Pancreas (tissue), 10 donors: Measurements from ENCODE around the gene NOS1AP. TPM values are rescaled to one million over a fixed set of nuclear protein-coding genes. Genes with fewer than 3 reads are reported as not detected.
"Not testable (repeated sequence)": the region's sequence is repeated elsewhere in the genome, so short reads cannot be mapped to it uniquely, and the experiment has no call there.

Experiments
- ATAC-seq, 4 donors: fragments of 200-7000 bp; cut with Tn5 transposase; one replicate each; pipeline versions ENCODE4 v1.8.0 to v1.9.1; 2020; ENCODE audit warnings: mild to moderate bottlenecking in 4 of 4, moderate library complexity in 4 of 4
- DNase-seq, 6 donors: peaks; one replicate each; pipeline ENCODE4 v3.0.0-alpha.2; 2020
- FAIRE-seq: peaks from 2 replicates; lab custom pipeline; 2012; peaks lifted over from hg19 to GRCh38; lab: Jason Lieb, UNC
- H3K27ac ChIP-seq, 4 donors: fragments of 200-600 bp; sonication (generic); 1 replicate in 3 of 4; 2 replicates in 1 of 4; pipeline versions ENCODE4 v1.5.0 to v1.8.0; 2020
- H3K27me3 ChIP-seq, 4 donors: fragments of 200-600 bp; one replicate each; pipeline ENCODE4 v1.8.0; 2021
- H3K36me3 ChIP-seq, 3 donors: fragments of 200-600 bp; sonication (generic) in 1 of 3; one replicate each; pipeline versions ENCODE4 v1.5.0 to v1.8.0; 2020 to 2021
- H3K4me1 ChIP-seq, 3 donors: fragments of 200-600 bp; one replicate each; pipeline ENCODE4 v1.8.0; 2021
- H3K4me3 ChIP-seq, 4 donors: fragments of 200-600 bp; sonication (generic) in 2 of 4; one replicate each; pipeline versions ENCODE4 v1.5.0 to v1.8.0; 2020 to 2021
- H3K9me3 ChIP-seq, 4 donors: fragments of 200-600 bp; one replicate each; pipeline ENCODE4 v1.8.0; 2021
- CTCF ChIP-seq, 4 donors: fragments of 200-600 bp; sonication (generic) in 3 of 4; IDR thresholded peaks; one replicate each; pipeline versions ENCODE4 v1.5.0 to v1.8.0; 2021; ENCODE audit warnings: antibody characterized with exemption in 4 of 4
- WGBS, 2 donors: extraction: QIAGEN DNeasy Blood & Tissue Kit; methylation state at CpG; one replicate each; pipeline ENCODE4 v1.1.7; 2013; 5-methylcytosine and 5-hydroxymethylcytosine counted together
- intact Hi-C, 3 donors: fragments of 100-400 bp; cut with DNase I; formaldehyde crosslinking; loops; one replicate each; pipeline versions ENCODE4 v1.11.1 to v1.14.2; 2022
- polyA plus RNA-seq, 2 donors: library from polyadenylated mRNA; stranded (reverse); fragments of 200-250 nt; gene quantifications; one replicate each; pipeline ENCODE4 v1.2.3, GENCODE V29; 2013
- total RNA-seq, 6 donors: library from RNA; stranded (reverse); fragmentation: NEBNext Ultra II Directional in 4 of 6; extraction: Animal tissue kit (Norgen Biotek cat#: 25700) in 4 of 6; gene quantifications; one replicate each; pipeline versions ENCODE4 v1.2.1 to v1.2.4, GENCODE V29; 2021 to 2023
- donor health status: healthy with polysubstance abuse.
- donor health status: DM: no; HTN: no; CAD: no; lungs with moderate emphysema.
- donor health status: DM: no; HTN: no; CAD: no.
- donor health status: control.
- donor health status: control.
- donor health status: Bipolar disorder and iron deficiency.
- donor health status: DM: yes; HTN: yes; CAD: no.
- donor health status: DM: no; HTN: no; CAD: no.
- donor health status: DM: no; HTN: no; CAD: no.
- donor health status: DM: yes; HTN: yes; CAD: no.

Gene NOS1AP
- total and polyA plus RNA-seq, 8 donors: 0.40 to 2.8 (median 1.7) TPM

GRCh38 chr1:162038624-162039023 lies 30.9 kb upstream of the NOS1AP start:
- FAIRE-seq (no peak), DNase-seq (no peak), ATAC-seq (no peak)
- no peaks in the 10 kb centered on the region for H3K4me1 ChIP-seq
- H3K9me3 ChIP-seq: no peaks in the 10 kb centered on the region
- no peak overlapping the region for H3K4me3 ChIP-seq
- no peak overlapping the region for H3K27ac ChIP-seq
- no peaks in the 10 kb centered on the region for H3K27me3 ChIP-seq
- WGBS, 2 donors: 67 to 86% methylated on average over 1 of the region's 1 CpG
- TF ChIP-seq CTCF (IDR thresholded peaks at IDR 0.05): no peak
- H3K36me3 ChIP-seq: no peaks in the 10 kb centered on the region
- intact Hi-C loops: loop anchor here in 1 of 3 donors (5.0 kb wide), 1 partner anchor 246 kb away; no protein-coding TSS in a partner anchor

- no peak for TF ChIP-seq CTCF (IDR thresholded peaks at IDR 0.05)
- DNase-seq: no peak
- ATAC-seq: no peak
- no peak for FAIRE-seq
- Histone ChIP-seq H3K4me1 (no peaks in the 10 kb centered on the region), H3K27ac (no peak overlapping the region), H3K27me3 (no peaks in the 10 kb centered on the region), H3K4me3 (no peak overlapping the region), H3K36me3 (no peaks in the 10 kb centered on the region), H3K9me3 (no peaks in the 10 kb centered on the region)
- 38 to 45% methylated on average over 4 of the region's 4 CpGs for WGBS, 2 donors
- intact Hi-C loops: no loop called here
These were observed 29.5 kb upstream of the NOS1AP start for GRCh38 chr1:162040001-162040400.

- intact Hi-C loops: no loop called here
- no peak for ATAC-seq
These were observed 28.8 kb upstream of the NOS1AP start for GRCh38 chr1:162040657-162041056.

GRCh38 chr1:162042361-162042760 lies 27.1 kb upstream of the NOS1AP start:
- H3K36me3 ChIP-seq: no peaks in the 10 kb centered on the region
- intact Hi-C loops: no loop called here
- TF ChIP-seq CTCF (IDR thresholded peaks at IDR 0.05): no peak
- H3K9me3 ChIP-seq: no peaks in the 10 kb centered on the region
- no peak overlapping the region for H3K4me3 ChIP-seq
- H3K27ac ChIP-seq: no peak overlapping the region
- ATAC-seq (no peak), DNase-seq (no peak), FAIRE-seq (no peak)
- no peaks in the 10 kb centered on the region for H3K4me1 ChIP-seq
- H3K27me3 ChIP-seq: no peaks in the 10 kb centered on the region
- WGBS, 2 donors: 43 to 80% methylated on average over 1 of the region's 1 CpG

More at GRCh38 chr1:162040657-162041056, 28.8 kb upstream of the NOS1AP start:
- no peaks in the 10 kb centered on the region for H3K9me3 ChIP-seq
- H3K36me3 ChIP-seq: no peaks in the 10 kb centered on the region
- H3K4me3 ChIP-seq: no peak overlapping the region
- no peak for FAIRE-seq
- H3K27ac ChIP-seq: no peak overlapping the region
- no peak for TF ChIP-seq CTCF (IDR thresholded peaks at IDR 0.05)
- no peak for DNase-seq
- no peaks in the 10 kb centered on the region for H3K27me3 ChIP-seq
- H3K4me1 ChIP-seq: no peaks in the 10 kb centered on the region

- FAIRE-seq (no peak), DNase-seq (no peak), ATAC-seq (no peak)
- H3K4me3 ChIP-seq: no peak overlapping the region
- H3K4me1 ChIP-seq: no peaks in the 10 kb centered on the region
- H3K9me3 ChIP-seq: no peaks in the 10 kb centered on the region
- intact Hi-C loops: no loop called here
- no peaks in the 10 kb centered on the region for H3K36me3 ChIP-seq
- no peak overlapping the region for H3K27ac ChIP-seq
- H3K27me3 ChIP-seq: no peaks in the 10 kb centered on the region
- TF ChIP-seq CTCF (IDR thresholded peaks at IDR 0.05): no peak
- WGBS, 2 donors: 44 to 66% methylated on average over 1 of the region's 1 CpG
These were observed 22.6 kb upstream of the NOS1AP start for GRCh38 chr1:162046921-162047320.

- not testable (repeated sequence) for DNase-seq, H3K9me3 ChIP-seq
These were observed 15.5 kb upstream of the NOS1AP start for GRCh38 chr1:162053949-162054348.

More at GRCh38 chr1:162053949-162054348, 15.5 kb upstream of the NOS1AP start:
- WGBS, 2 donors: 92 to 95% methylated on average over 3 of the region's 3 CpGs
- not testable (repeated sequence) for FAIRE-seq, H3K4me3 ChIP-seq, ATAC-seq, H3K4me1 ChIP-seq, H3K27me3 ChIP-seq, H3K27ac ChIP-seq, H3K36me3 ChIP-seq
- intact Hi-C loops: loop anchor here in 2 of 3 donors (10.0 kb wide), 2 partner anchors 221 to 331 kb away; partner anchors contain the start of gene C1orf226 (in 1 of the 2)
